C4-2B (cell line): ENCODE data around the gene S1PR3.

ENCODE experiments used
- CTCF ChIP-seq: fragments of 450-650 bp; conservative IDR thresholded peaks from 2 replicates; pipeline ENCODE4 v1.5.1; 2017; ENCODE audit warnings: mild to moderate bottlenecking
- ZFX ChIP-seq: fragments of 450-650 bp; IDR thresholded peaks from 2 replicates; pipeline ENCODE4 v1.6.1; 2017

- TF ChIP-seq CTCF (no peak), ZFX (no peak)
Observed at GRCh38 chr9:88942411-88942810, 48.9 kb upstream of the S1PR3 start.
